PFSK-1 (cell line): ENCODE results near the gene CLSTN1.

Source experiments
- POLR2AphosphoS5 ChIP-seq: IDR thresholded peaks from 2 replicates; pipeline ENCODE4 v1.6.1; 2012; ENCODE audit warnings: low read depth, mild to moderate bottlenecking, control low read depth, low read length, moderate library complexity
- TAF1 ChIP-seq: IDR thresholded peaks from 2 replicates; pipeline ENCODE4 v1.6.1; 2012; ENCODE audit warnings: low read length, control low read depth, borderline replicate concordance; ENCODE audit not compliant: insufficient read depth
- TF ChIP-seq, protein P1 (sequence below), 2 experiments: IDR thresholded peaks; 2 replicates each; pipeline versions ENCODE4 v1.6.1 to v1.8.0; 2011 to 2012; ENCODE audit warnings: low read depth in 2 of 2, low read length in 2 of 2, control low read depth in 1 of 2, inconsistent platforms in 1 of 2, mild to moderate bottlenecking in 1 of 2, moderate library complexity in 1 of 2; ENCODE audit not compliant: insufficient read depth in 1 of 2

- TF ChIP-seq TAF1 (no peak), POLR2AphosphoS5 (no peak)
- TF ChIP-seq, protein P1, sequence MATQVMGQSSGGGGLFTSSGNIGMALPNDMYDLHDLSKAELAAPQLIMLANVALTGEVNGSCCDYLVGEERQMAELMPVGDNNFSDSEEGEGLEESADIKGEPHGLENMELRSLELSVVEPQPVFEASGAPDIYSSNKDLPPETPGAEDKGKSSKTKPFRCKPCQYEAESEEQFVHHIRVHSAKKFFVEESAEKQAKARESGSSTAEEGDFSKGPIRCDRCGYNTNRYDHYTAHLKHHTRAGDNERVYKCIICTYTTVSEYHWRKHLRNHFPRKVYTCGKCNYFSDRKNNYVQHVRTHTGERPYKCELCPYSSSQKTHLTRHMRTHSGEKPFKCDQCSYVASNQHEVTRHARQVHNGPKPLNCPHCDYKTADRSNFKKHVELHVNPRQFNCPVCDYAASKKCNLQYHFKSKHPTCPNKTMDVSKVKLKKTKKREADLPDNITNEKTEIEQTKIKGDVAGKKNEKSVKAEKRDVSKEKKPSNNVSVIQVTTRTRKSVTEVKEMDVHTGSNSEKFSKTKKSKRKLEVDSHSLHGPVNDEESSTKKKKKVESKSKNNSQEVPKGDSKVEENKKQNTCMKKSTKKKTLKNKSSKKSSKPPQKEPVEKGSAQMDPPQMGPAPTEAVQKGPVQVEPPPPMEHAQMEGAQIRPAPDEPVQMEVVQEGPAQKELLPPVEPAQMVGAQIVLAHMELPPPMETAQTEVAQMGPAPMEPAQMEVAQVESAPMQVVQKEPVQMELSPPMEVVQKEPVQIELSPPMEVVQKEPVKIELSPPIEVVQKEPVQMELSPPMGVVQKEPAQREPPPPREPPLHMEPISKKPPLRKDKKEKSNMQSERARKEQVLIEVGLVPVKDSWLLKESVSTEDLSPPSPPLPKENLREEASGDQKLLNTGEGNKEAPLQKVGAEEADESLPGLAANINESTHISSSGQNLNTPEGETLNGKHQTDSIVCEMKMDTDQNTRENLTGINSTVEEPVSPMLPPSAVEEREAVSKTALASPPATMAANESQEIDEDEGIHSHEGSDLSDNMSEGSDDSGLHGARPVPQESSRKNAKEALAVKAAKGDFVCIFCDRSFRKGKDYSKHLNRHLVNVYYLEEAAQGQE (IDR thresholded peaks at IDR 0.05; ENCODE audit: insufficient read depth in 1 of 2, low read depth in 2 of 2, low read length in 2 of 2) = no peak
Measured at GRCh38 chr1:9850442-9851162, 26.8 kb upstream of the CLSTN1 start.
